Measurements from ENCODE around the gene RRAS2.
"Not testable (repeated sequence)": the region's sequence is repeated elsewhere in the genome, so short reads cannot be mapped to it uniquely, and the experiment has no call there.

DNA sequence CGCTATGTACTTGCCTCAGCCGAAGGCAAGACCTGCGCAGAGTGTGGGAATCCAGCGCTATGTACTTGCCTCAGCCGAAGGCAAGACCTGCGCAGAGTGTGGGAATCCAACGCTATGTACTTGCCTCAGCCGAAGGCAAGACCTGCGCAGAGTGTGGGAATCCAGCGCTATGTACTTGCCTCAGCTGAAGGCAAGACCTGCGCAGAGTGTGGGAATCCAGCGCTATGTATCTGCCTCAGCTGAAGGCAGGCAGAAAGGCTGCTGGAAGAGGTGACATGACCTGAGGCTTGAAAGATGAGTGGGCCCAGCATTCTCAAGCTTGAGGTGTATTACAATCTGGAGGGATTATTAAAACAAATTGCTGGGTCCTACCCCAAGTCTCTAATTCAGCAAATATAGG lies 106.5 kb downstream of the RRAS2 start:
- TF ChIP-seq, protein P1, sequence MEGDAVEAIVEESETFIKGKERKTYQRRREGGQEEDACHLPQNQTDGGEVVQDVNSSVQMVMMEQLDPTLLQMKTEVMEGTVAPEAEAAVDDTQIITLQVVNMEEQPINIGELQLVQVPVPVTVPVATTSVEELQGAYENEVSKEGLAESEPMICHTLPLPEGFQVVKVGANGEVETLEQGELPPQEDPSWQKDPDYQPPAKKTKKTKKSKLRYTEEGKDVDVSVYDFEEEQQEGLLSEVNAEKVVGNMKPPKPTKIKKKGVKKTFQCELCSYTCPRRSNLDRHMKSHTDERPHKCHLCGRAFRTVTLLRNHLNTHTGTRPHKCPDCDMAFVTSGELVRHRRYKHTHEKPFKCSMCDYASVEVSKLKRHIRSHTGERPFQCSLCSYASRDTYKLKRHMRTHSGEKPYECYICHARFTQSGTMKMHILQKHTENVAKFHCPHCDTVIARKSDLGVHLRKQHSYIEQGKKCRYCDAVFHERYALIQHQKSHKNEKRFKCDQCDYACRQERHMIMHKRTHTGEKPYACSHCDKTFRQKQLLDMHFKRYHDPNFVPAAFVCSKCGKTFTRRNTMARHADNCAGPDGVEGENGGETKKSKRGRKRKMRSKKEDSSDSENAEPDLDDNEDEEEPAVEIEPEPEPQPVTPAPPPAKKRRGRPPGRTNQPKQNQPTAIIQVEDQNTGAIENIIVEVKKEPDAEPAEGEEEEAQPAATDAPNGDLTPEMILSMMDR (IDR thresholded peaks at IDR 0.05), result not testable (repeated sequence)
- not testable (repeated sequence) for TF ChIP-seq POLR2AphosphoS5 (IDR thresholded peaks at IDR 0.05)

Measured in transverse colon (tissue), 4 donors.